SK-N-SH (cell line): ENCODE results near the gene CALN1. TPM values are rescaled to one million over a fixed set of nuclear protein-coding genes. Genes with fewer than 3 reads are reported as not detected.

Experiments used
- CTCF ChIA-PET: fragments of 300-600, 350-600 bp; formaldehyde crosslinking; extraction: SDS; loops from one replicate; lab custom pipeline; 2021; lab: Yijun Ruan, JAX
- POLR2A ChIA-PET: fragments of 350-600 bp; sonication (Branson Sonifier 250); formaldehyde crosslinking; extraction: SDS; loops from one replicate; lab custom pipeline; 2020; ENCODE audit warnings: antibody characterized with exemption, inconsistent platforms; lab: Yijun Ruan, JAX
- DNase-seq: peaks from one replicate; pipeline ENCODE4 v3.0.0; 2012
- H2AFZ ChIP-seq: fragments of 200-600 bp; sonication (generic); 2 replicates; pipeline ENCODE4 v1.8.1; 2016; ENCODE audit warnings: antibody characterized with exemption, mild to moderate bottlenecking, low read depth
- H3F3A ChIP-seq: fragments of 200-600 bp; sonication (generic); replicated peaks from 2 replicates; pipeline ENCODE3; 2016; ENCODE audit warnings: antibody characterized with exemption, mild to moderate bottlenecking; ENCODE audit not compliant: insufficient read depth
- H3K27ac ChIP-seq, 2 experiments: fragments of 200-500 bp in 1 of 2; fragments of 200-600 bp in 1 of 2; sonication (Bioruptor generic) in 1 of 2; sonication (generic), shearing (Covaris generic) in 1 of 2; 2 replicates each; pipeline versions ENCODE4 v1.5.1 to v1.6.1; 2014 to 2016; ENCODE audit warnings: low read depth in 2 of 2, inconsistent platforms in 1 of 2, low read length in 1 of 2, mild to moderate bottlenecking in 1 of 2, mixed read lengths in 1 of 2
- H3K27me3 ChIP-seq: fragments of 200-600 bp; sonication (generic), shearing (Covaris generic); 2 replicates; pipeline ENCODE4 v1.6.1; 2016; ENCODE audit warnings: mixed run types; ENCODE audit not compliant: insufficient read depth
- H3K36me3 ChIP-seq, 2 experiments: fragments of 200-500 bp in 1 of 2; fragments of 200-600 bp in 1 of 2; sonication (Bioruptor generic) in 1 of 2; sonication (generic) in 1 of 2; replicated peaks in 1 of 2; 2 replicates each; pipeline versions ENCODE3 to v1.5.1; 2014 to 2016; ENCODE audit warnings: low read length in 1 of 2, mild to moderate bottlenecking in 1 of 2; ENCODE audit not compliant: insufficient read depth in 2 of 2, control insufficient read depth in 1 of 2
- H3K4me1 ChIP-seq, 2 experiments: fragments of 200-500 bp in 1 of 2; fragments of 200-600 bp in 1 of 2; sonication (Bioruptor generic) in 1 of 2; sonication (generic), shearing (Covaris generic) in 1 of 2; 2 replicates each; pipeline versions ENCODE4 v1.5.1 to v1.6.1; 2014 to 2016; ENCODE audit warnings: low read depth in 1 of 2, low read length in 1 of 2, mixed run types in 1 of 2; ENCODE audit not compliant: insufficient read depth in 2 of 2, control insufficient read depth in 1 of 2
- H3K4me2 ChIP-seq: fragments of 200-600 bp; sonication (generic), shearing (Covaris generic); 2 replicates; pipeline ENCODE4 v1.6.1; 2017; ENCODE audit warnings: mixed run types
- H3K4me3 ChIP-seq, 2 experiments: fragments of 200-500 bp in 1 of 2; fragments of 200-600 bp in 1 of 2; sonication (Bioruptor generic) in 1 of 2; sonication (generic), shearing (Covaris generic) in 1 of 2; 2 replicates each; pipeline versions ENCODE4 v1.5.1 to v1.8.1; 2014 to 2016; ENCODE audit warnings: low read depth in 2 of 2, inconsistent platforms in 1 of 2, low read length in 1 of 2, mild to moderate bottlenecking in 1 of 2, mixed read lengths in 1 of 2, moderate library complexity in 1 of 2
- H3K79me2 ChIP-seq: fragments of 200-600 bp; sonication (generic); 2 replicates; pipeline ENCODE4 v1.8.1; 2017; ENCODE audit warnings: mild to moderate bottlenecking; ENCODE audit not compliant: insufficient read depth
- H3K9ac ChIP-seq: fragments of 200-600 bp; sonication (generic); 2 replicates; pipeline ENCODE4 v1.6.1; 2017; ENCODE audit warnings: mixed run types
- H3K9me2 ChIP-seq: fragments of 200-600 bp; sonication (generic); 2 replicates; pipeline ENCODE4 v1.6.1; 2017; ENCODE audit warnings: mixed run types
- H3K9me3 ChIP-seq: fragments of 200-600 bp; sonication (generic); 2 replicates; pipeline ENCODE4 v1.6.1; 2017; ENCODE audit warnings: mixed run types, mild to moderate bottlenecking, moderate library complexity
- H4K20me1 ChIP-seq: fragments of 200-600 bp; sonication (generic); 2 replicates; pipeline ENCODE4 v1.6.1; 2017; ENCODE audit warnings: mild to moderate bottlenecking, mixed run types; ENCODE audit not compliant: insufficient read depth
- EZH2phosphoT487 ChIP-seq: fragments of 200-600 bp; sonication (generic); IDR thresholded peaks from 2 replicates; pipeline ENCODE4 v1.6.1; 2017; ENCODE audit warnings: low read depth, mixed run types, mild to moderate bottlenecking, antibody characterized with exemption, moderate library complexity, borderline replicate concordance
- FOSL2 ChIP-seq: IDR thresholded peaks from 2 replicates; pipeline ENCODE4 v1.4.0; 2012; ENCODE audit warnings: low read depth, mild to moderate bottlenecking, moderate library complexity, borderline replicate concordance
- FOXJ3 ChIP-seq: sonication (generic); formaldehyde crosslinking; IDR thresholded peaks from 2 replicates; pipeline ENCODE4 v1.5.1; 2020; ENCODE audit warnings: mild to moderate bottlenecking, missing genetic modification reagents
- FOXM1 ChIP-seq: IDR thresholded peaks from 2 replicates; pipeline ENCODE4 v1.4.0; 2012; ENCODE audit warnings: low read depth, mild to moderate bottlenecking
- GABPA ChIP-seq: IDR thresholded peaks from 2 replicates; pipeline ENCODE4 v1.4.0; 2012; ENCODE audit warnings: low read depth, mild to moderate bottlenecking
- IRF3 ChIP-seq: fragments of 150-350 bp; IDR thresholded peaks from 2 replicates; pipeline ENCODE4 v1.6.1; 2016; ENCODE audit warnings: mild to moderate bottlenecking, low read depth, low read length
- JUND ChIP-seq: IDR thresholded peaks from 2 replicates; pipeline ENCODE4 v1.4.0; 2012
- MAX ChIP-seq: IDR thresholded peaks from 2 replicates; pipeline ENCODE4 v1.4.0; 2012; ENCODE audit warnings: low read depth
- MXI1 ChIP-seq: IDR thresholded peaks from 2 replicates; pipeline ENCODE4 v1.6.1; 2012; ENCODE audit warnings: mild to moderate bottlenecking, low read depth, low read length, improper control_type of control experiment
- PBX3 ChIP-seq: IDR thresholded peaks from 2 replicates; pipeline ENCODE4; 2012
- RXRA ChIP-seq: IDR thresholded peaks from 2 replicates; pipeline ENCODE4 v1.4.0; 2012; ENCODE audit warnings: low read depth, mild to moderate bottlenecking, borderline replicate concordance
- TAF1 ChIP-seq: IDR thresholded peaks from 2 replicates; pipeline ENCODE4 v1.6.1; 2012; ENCODE audit warnings: low read depth, mild to moderate bottlenecking, low read length, moderate library complexity, borderline replicate concordance
- TCF12 ChIP-seq: IDR thresholded peaks from 2 replicates; pipeline ENCODE4 v1.4.0; 2012
- YY1 ChIP-seq: IDR thresholded peaks from 2 replicates; pipeline ENCODE4 v1.4.0; 2012; ENCODE audit warnings: low read depth, mild to moderate bottlenecking
- ZBTB33 ChIP-seq: IDR thresholded peaks from 2 replicates; pipeline ENCODE4 v1.4.0; 2012; ENCODE audit warnings: low read depth, borderline replicate concordance
- whole genome bisulfite sequencing: methylation state at CpG from one replicate; pipeline ENCODE4 v1.1.6; 2017; ENCODE audit warnings: low lambda C conversion rate; 5-methylcytosine and 5-hydroxymethylcytosine counted together
- polyA plus RNA-seq, 3 experiments: library from polyadenylated mRNA; depleted of rRNA; stranded (reverse); fragments of >200 nt; gene quantifications; 2 replicates each; pipeline ENCODE4 v1.2.3, GENCODE V29; 2012
- TF ChIP-seq, protein P1 (sequence below): fragments of 150-350 bp; IDR thresholded peaks from 2 replicates; pipeline ENCODE4 v1.6.1; 2017; ENCODE audit warnings: antibody characterized with exemption, low read length, low read depth, borderline replicate concordance

CALN1 gene
- polyA plus RNA-seq, 1 of the 3 experiments (the other 2 are of a cell fraction) = not detected

- H3K27me3 ChIP-seq = no peaks in the 10 kb centered on the region
- H3K4me2 ChIP-seq = no peak overlapping the region
- H3K9ac ChIP-seq = no peak overlapping the region
- H4K20me1 ChIP-seq = no peaks in the 10 kb centered on the region
- no peak for DNase-seq
- no peak for TF ChIP-seq ZBTB33
- H3K79me2 ChIP-seq = no peaks in the 10 kb centered on the region
- H3K4me3 ChIP-seq = no peak overlapping the region
- WGBS = 4% methylated on average over 1 of the region's 1 CpG
- H3F3A ChIP-seq = no peaks in the 10 kb centered on the region
- no peaks in the 10 kb centered on the region for H3K9me2 ChIP-seq
- H3K4me1 ChIP-seq = no peaks in the 10 kb centered on the region
- no peak overlapping the region for H3K27ac ChIP-seq
- 0 out of 2 replicates have a peak, but pooled peaks cover 5% of the 10 kb centered on the region for H3K9me3 ChIP-seq
- no peaks in the 10 kb centered on the region for H3K36me3 ChIP-seq
- ChIA-PET CTCF (no interaction called here), POLR2A (no interaction called here)
- H2AFZ ChIP-seq = no peak overlapping the region
These were observed 376.9 kb downstream of the CALN1 start for GRCh38 chr7:72035266-72035665.

- Histone ChIP-seq H2AFZ (no peak overlapping the region), H3K9me3 (0 out of 2 replicates have a peak, but pooled peaks cover 5% of the 10 kb centered on the region), H3K27me3 (no peaks in the 10 kb centered on the region), H3K4me2 (no peak overlapping the region), H3K79me2 (no peaks in the 10 kb centered on the region), H3K9ac (no peak overlapping the region), H3K27ac (no peak overlapping the region), H4K20me1 (no peaks in the 10 kb centered on the region), H3K4me3 (no peak overlapping the region), H3K9me2 (no peaks in the 10 kb centered on the region), H3K4me1 (no peaks in the 10 kb centered on the region), H3K36me3 (no peaks in the 10 kb centered on the region), H3F3A (no peaks in the 10 kb centered on the region)
- ChIA-PET CTCF (no interaction called here), POLR2A (no interaction called here)
- DNase-seq = no peak
- no peak for TF ChIP-seq EZH2phosphoT487
- TF ChIP-seq MXI1 = no peak
- no peak for TF ChIP-seq IRF3
- no peak for TF ChIP-seq RXRA
- no peak for TF ChIP-seq YY1
- TF ChIP-seq TCF12 = no peak
- no peak for TF ChIP-seq FOXJ3
- TF ChIP-seq GABPA = no peak
- no peak for TF ChIP-seq PBX3
- no peak for TF ChIP-seq JUND
- TF ChIP-seq MAX = no peak
- TF ChIP-seq FOXM1 = no peak
- no peak for TF ChIP-seq TAF1
- TF ChIP-seq FOSL2 = no peak
- TF ChIP-seq, protein P1, sequence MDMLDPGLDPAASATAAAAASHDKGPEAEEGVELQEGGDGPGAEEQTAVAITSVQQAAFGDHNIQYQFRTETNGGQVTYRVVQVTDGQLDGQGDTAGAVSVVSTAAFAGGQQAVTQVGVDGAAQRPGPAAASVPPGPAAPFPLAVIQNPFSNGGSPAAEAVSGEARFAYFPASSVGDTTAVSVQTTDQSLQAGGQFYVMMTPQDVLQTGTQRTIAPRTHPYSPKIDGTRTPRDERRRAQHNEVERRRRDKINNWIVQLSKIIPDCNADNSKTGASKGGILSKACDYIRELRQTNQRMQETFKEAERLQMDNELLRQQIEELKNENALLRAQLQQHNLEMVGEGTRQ = no peak
- WGBS = 0% methylated on average over 1 of the region's 1 CpG
These were observed 379.2 kb downstream of the CALN1 start for GRCh38 chr7:72032934-72033333.
